ENCODE data around the gene KRT13.

The KRT13 gene

GRCh38 chr17:41456204-41456603, 49.2 kb downstream of the KRT13 start:
- H3K4me3 Mint-ChIP-seq = no peak overlapping the region
- no peak overlapping the region for H3K27ac Mint-ChIP-seq
- H3K4me1 Mint-ChIP-seq (ENCODE audit: low read depth) = no peaks in the 10 kb centered on the region
- H3K36me3 Mint-ChIP-seq (ENCODE audit: low read depth) = no peaks in the 10 kb centered on the region
- no peaks in the 10 kb centered on the region for H3K9me3 Mint-ChIP-seq
- no peaks in the 10 kb centered on the region for H3K27me3 Mint-ChIP-seq

- no peaks in the 10 kb centered on the region for H3K4me1 Mint-ChIP-seq (ENCODE audit: low read depth)
- no peaks in the 10 kb centered on the region for H3K36me3 Mint-ChIP-seq (ENCODE audit: low read depth)
- no peak overlapping the region for H3K27ac Mint-ChIP-seq
- no peaks in the 10 kb centered on the region for H3K27me3 Mint-ChIP-seq
- H3K4me3 Mint-ChIP-seq = no peak overlapping the region
- H3K9me3 Mint-ChIP-seq = no peaks in the 10 kb centered on the region
Measured at GRCh38 chr17:41455236-41455635, 50.2 kb downstream of the KRT13 start.

DNA sequence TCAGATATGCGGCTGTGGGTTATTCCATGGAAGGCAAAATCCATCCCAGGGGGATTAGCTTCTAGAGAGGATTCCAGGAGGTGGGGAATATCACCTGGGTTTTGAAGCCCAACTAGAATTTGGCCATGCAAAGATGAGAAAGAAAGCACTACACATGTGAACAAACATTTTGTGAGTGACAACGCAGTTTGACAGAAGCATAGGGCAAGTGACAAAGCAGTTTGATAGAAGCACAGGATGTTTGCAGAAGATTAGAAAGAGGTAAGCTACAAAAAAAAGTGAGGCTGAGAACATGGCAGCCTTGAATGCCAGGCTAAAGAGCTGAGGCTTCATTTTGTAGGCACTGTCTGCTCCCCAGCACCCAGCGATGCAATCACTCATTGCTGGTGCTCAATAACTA, 52.3 kb downstream of the KRT13 start:
- Mint-ChIP-seq H3K36me3 (ENCODE audit: low read depth) (no peaks in the 10 kb centered on the region), H3K27me3 (no peaks in the 10 kb centered on the region), H3K9me3 (no peaks in the 10 kb centered on the region)

DNA sequence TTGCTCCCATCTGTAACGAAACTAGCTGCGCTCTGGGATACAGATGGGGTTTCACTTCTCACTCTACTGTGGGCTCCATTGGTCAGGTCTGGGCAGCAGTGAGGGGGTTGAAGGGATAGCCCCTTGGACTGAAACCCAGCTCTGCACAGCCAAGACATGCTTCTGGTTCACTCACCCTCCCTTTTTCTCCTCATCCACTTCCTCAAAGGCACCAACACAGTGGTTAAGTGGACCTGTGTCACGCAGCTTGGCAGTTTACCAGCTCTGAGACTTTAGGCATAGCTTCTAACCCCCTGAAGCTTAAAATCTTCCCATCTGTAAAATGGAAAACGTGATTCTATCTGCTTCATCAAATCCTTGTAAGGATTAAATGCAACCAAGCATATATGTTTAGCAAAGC, 53.1 kb downstream of the KRT13 start:
- no peak overlapping the region for H3K4me3 Mint-ChIP-seq
- H3K27me3 Mint-ChIP-seq = no peaks in the 10 kb centered on the region
- H3K27ac Mint-ChIP-seq = no peak overlapping the region

More for the DNA sequence above, 52.3 kb downstream of the KRT13 start:
- Mint-ChIP-seq H3K27ac (no peak overlapping the region), H3K4me1 (ENCODE audit: low read depth) (no peaks in the 10 kb centered on the region), H3K4me3 (no peak overlapping the region)

GRCh38 chr17:41451154-41451728, 54.2 kb downstream of the KRT13 start:
- no peak overlapping the region for H3K4me3 Mint-ChIP-seq
- no peak overlapping the region for H3K27ac Mint-ChIP-seq
- H3K9me3 Mint-ChIP-seq = no peaks in the 10 kb centered on the region
- no peaks in the 10 kb centered on the region for H3K4me1 Mint-ChIP-seq (ENCODE audit: low read depth)
- H3K36me3 Mint-ChIP-seq (ENCODE audit: low read depth) = no peaks in the 10 kb centered on the region
- no peaks in the 10 kb centered on the region for H3K27me3 Mint-ChIP-seq

More for the DNA sequence above, 53.1 kb downstream of the KRT13 start:
- H3K4me1 Mint-ChIP-seq (ENCODE audit: low read depth) = no peaks in the 10 kb centered on the region
- no peaks in the 10 kb centered on the region for H3K9me3 Mint-ChIP-seq
- no peaks in the 10 kb centered on the region for H3K36me3 Mint-ChIP-seq (ENCODE audit: low read depth)
